Measurements from ENCODE around the gene NUMBL.

GRCh38 chr19:40687525-40688016 is 2.9 kb downstream of the NUMBL start:
- TF ChIP-seq CTCF (IDR thresholded peaks at IDR 0.05 in 2 of 3, conservative IDR thresholded peaks at IDR 0.05 in 1 of 3; ENCODE audit: borderline replicate concordance in 1 of 3, insufficient read depth in 1 of 3, low read depth in 2 of 3, low read length in 2 of 3) (no peak), CEBPB (IDR thresholded peaks at IDR 0.05; ENCODE audit: low read depth) (no peak)

Measured in HCT116 (cell line).